Measurements from ENCODE around the gene SNUPN. TPM values are rescaled to one million over a fixed set of nuclear protein-coding genes. Genes with fewer than 3 reads are reported as not detected.

SNUPN gene
- total RNA-seq, result 15.9 and 22.7 TPM in 2 replicates

DNA sequence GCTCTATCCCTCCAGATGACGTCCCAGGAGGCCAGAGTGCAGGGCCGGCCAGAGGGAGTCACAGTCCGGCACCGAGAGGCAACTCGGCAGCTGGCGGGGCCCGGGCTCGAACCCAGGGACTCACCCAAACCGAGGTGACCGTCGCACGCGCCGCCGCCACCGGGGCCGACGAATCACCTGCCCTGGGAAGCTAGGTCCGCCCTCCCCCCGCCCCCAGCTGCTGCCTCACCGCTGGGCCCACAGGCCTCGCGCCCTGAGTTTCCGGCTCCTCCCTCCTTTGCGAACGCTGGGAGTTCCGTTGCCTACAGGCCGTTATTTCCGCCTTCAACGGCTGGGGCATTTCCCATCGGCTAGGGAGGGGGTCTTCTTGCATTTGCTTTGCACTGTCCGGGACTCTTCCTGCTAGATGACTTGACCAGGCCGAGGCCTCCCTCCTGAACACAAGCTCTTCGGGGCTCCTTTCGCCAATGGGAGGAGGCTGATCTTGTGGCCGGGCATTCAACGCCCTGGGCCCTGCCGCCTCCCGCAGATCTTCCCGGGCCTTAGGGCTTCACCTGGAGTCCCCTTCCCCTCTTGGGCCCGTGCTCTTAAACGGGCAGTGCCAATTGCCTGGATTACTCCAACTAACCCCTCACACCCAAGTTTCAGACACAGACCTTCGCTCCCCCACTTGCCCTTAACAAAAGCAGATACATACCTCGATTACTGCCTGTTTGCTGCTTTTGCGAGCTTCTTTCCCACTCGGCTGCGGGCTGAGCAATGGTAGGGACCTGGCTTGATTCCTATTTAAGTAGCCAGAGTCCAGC lies at the start of gene SNUPN:
Gene SNUPN, minus strand, starts transcription at position 184 of the 806 bp plus-strand sequence. CDS start 4,674 bp downstream, outside the sequence.
- no peak for DNase-seq (ENCODE audit: extremely low read depth, low read depth, low spot score)

DNA sequence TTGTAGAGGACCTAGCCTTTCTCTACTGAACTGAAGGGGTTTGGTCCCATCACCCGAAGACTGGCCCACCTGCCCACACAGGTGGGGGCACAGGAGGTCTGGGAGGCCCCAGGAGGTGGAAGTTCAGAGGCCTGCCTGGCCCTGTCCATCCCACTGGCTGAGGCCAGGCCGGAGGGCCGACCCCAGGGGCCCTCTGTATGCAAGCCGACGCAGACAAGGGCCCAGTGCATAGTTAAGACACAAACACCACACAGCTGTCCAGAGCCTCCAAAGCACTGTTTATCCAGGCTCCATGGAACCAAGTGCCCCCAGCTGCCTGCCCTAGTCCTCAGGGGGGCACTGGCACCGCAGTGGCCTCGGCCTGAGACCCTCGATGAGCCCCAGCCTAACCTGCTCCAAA lies 48.8 kb upstream of the SNUPN start:
- no peak for DNase-seq (ENCODE audit: extremely low read depth, low read depth, low spot score)

DNA sequence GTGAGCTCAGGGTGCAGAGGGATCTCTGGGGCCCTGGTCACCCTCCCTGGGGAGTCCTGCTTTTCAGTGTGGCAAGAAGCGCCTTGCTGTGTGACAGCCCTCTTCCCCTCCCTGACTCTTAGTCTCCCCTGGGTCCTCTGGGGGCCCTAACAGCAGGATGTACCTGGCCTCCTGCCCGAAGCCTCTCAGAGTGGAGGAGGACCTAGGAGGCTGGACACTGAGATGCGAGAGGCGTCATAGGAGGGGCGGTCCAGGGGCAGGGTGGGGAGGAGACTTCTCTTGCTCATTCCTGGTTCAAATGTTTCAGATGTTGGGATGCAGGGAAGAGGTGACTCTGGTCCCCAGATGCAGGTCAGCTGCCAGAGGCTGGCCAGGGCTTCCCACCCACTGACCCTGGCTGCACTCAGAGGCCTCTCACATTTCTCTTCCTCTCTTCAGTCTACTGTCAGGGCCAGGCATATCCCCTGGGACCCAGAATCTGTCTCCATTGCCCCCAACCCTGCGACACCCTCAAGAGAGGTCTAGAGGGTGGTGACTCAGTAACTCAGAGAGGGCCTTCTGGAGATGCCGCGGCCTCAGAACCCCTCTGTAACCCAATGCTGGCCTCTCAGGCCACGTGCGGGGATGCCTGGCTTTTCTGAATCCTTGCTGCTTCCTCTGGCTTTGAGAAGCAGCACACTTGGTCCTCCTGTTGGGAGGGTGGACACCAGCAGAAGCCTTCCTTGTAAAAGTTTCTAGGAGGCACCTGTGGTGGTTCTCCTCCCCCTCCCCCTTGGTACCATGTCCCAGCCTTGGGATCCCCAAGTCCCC lies 48.1 kb upstream of the SNUPN start:
- no peak for DNase-seq (ENCODE audit: extremely low read depth, low read depth, low spot score)

DNA sequence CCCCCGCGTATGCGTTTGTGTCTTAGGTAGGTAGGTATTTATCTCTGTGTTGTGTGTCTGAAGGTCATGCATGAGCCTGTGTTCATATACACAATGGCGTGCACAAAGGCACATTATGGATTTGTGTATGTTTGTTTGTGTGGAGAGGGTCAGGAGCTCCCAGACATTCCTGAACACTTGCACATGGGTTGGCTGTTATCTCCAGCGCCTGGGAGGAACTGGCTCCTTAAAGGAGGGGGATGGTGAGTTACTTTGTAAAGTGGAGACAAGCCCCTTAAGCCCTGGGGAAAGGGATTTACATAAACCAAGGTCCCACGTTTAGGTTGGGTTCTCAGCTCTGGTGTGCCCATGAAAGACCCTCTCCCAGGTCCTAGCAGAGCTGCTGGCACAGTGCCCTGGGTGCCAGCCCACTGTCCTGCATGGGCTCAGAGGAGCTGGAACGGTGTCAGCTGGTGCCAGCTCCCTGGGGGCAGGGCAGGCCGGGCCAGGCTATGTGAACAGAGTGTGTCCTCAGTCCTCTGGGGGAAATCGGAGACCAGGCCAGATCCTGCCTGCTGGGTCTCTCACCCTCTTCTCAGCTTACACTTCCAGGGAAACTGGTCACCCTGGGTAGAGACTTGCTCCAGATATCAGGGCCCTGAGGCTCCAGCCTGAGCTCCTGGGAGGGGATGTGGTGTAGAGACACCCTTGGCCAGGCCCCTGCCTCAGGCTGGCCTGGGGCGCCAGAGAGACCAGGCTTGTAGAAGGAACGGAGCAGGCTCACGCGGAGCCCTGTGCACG lies 47.3 kb upstream of the SNUPN start:
- DNase-seq (ENCODE audit: extremely low read depth, low read depth, low spot score), result no peak

DNA sequence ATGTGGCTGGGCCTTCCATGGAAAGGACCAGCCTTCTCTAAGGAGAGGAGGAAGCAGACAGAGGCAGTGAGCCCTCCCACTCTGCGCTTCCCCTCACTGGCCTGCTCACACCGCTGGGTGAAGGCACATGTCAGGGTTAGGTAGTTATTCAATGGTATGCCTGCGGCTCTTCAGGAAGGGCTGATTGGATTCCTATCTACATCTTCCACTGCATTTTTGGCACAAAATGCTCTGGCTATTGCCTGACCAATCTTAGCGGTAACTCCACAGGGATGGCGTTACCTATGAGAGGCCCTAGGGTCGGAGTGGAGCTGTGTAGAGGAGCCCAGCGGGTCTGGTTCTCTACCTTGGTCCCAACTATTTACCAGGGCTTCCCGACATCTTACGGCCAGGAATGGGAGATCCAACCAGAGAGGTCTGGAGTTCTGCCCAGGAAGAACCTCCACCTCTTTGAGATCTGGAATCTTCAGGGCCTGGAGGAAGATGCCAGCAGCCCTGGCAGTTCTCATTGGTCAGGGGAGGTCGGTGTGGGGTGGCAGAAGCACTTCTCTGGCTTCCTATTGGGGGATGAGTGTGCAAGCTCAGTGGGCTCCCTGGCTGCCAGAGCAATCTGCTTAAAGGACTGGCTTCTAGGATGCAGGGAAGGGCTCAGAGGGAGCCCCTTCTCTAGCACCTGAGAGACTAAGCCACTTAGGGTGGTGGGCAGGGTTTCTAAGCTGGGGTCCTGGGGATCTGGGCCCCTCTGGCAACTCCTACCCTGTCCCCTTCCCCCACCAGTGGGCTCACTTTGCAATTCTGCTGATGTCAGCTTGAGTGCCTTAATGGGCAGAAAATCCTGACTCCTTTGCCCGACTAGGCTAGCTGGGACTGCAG lies 46.4 kb upstream of the SNUPN start:
- no peak for DNase-seq (ENCODE audit: extremely low read depth, low read depth, low spot score)

DNA sequence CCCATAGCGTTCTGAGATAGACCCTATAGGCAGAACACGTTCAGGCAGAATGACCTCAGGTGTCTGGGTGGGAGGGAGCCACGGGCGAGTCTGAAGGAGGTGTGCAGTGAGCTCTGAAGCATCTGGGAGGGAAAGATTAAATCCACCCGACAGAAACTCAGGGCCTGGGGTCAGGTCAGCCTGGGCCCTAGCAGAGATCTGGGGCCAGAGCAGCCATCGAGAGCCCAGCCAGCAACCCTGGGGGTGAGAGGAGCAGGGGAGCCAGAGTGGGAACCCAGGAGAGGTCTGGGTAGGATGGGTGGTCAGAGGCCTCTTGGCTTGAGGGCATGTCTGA lies 44.3 kb upstream of the SNUPN start:
- DNase-seq (ENCODE audit: extremely low read depth, low read depth, low spot score), result no peak

DNA sequence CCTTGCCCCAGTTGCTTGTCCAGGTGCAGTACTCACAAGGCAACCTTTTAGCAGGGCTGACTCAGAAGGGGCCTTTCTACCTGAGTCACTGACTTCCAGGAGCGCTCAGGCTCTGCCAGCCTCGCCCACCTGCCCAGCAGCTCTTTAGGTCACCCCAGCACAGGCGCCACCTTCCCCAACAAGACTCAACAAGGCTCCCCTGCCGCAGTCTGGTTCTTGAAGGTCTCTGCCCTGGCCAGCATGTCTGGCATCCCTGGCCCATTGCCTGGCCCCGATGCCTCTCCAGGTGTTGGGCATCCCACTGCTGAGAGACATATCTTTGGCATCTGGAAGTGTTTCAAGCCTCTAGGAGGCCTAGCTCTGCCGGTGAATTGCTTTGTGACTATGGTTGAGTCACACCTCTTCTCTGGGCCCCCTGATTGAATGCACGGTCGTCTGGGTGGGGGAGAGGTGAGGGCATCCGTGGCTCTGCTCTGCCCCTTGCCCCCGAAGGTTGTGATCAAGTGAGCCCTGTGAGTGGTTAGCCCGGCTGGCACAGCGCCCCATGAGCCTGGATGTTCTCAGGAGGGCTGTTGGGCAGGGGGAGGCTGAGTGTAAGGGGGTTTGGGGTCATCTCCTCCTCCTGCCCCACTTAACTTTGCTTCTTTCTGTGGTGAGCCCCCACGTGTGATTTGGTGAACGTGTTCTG lies 43.8 kb upstream of the SNUPN start:
- no peak for DNase-seq (ENCODE audit: extremely low read depth, low read depth, low spot score)

DNA sequence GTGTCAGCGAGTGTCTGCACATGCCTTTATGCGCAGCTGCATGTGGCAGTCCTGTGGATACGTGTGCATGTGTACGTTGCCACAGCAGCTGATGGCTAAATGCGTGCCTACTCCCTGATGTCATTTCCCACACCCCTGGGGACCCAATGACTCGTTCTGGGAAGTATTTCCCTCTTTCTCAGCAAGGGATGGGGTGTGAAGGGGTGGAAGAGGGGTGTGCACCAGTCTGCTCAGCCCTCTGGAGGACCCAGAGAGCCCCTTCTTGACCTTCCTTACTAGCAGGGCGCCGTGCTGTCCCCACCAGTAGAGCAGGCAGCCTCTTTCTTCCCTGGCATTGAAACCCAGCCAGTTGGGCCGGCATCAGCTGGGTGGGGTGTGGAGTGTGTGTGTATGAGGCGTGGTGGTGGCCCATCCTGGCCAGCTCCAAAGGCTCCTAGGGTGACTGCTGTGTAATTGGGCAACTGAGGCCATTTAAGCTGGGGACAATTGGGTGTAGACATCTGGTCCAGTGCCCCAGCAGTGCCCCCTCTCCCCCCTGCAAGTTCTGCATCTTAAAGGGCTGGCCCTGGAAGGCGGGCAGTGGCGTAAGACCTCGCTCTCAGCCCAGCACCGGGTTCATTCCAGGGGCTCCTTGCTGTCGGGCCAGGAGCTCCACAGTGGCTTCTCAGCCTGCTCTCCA lies 41.4 kb upstream of the SNUPN start:
- DNase-seq (ENCODE audit: extremely low read depth, low read depth, low spot score), result peak; percentile 81

DNA sequence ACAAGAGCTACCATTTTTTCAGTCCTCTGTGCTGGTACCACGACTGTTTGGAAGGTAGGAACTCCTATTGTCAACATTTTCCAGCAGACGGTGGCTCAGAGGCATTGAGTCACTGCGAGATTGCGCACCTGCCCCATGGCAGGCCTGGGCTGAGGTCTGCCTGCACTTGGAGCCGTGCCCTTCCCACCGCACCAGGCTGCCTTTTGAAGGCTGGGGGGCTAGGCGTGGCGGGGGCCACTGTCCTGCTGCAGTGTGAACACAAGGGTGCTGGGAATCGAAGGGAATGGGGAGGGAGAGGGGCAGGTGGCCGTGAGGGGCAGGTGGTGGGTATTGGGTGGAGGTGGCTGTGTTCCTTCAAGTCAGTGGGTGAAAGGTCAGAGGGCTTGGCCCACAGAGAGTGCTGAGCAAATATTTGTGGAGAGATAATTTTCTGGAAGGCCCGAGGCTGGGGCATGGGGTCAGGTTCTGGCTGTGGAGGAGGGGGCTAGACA lies 38.5 kb upstream of the SNUPN start:
- DNase-seq (ENCODE audit: extremely low read depth, low read depth, low spot score), result no peak

DNA sequence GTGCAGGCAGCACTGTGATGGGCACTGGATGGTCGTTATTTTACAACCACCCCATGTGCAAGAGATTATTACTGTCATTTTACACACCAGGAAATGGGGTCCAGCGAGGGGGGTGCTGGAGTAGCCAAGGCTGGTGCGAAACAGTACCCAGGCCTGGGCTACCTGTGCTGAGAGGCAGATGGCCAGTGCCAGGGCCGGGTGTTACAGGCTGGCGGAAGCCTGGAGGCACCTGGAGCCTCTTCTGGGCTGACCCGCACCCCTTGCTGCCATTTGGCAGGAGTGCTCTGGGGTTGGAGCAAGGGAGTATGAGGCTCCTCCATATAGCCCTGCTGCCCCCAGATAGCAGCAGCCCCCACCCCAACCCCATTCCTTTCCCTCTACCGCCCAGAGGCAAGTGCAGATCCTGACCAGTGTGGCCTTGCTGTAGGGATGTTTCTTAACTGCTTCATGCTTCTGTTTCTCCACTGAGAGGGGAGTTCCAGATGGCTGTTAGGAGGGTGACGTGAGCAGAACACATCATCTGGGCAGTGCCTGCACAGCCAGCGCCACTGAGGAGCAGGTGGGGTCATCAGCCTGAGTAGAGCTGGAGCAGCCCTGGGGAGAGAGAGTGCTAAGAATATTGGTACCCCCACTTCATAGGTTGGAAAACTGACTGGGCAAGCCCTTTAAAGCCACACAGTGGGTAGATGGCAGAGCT lies 37.4 kb upstream of the SNUPN start:
- DNase-seq (ENCODE audit: extremely low read depth, low read depth, low spot score), result no peak

DNA sequence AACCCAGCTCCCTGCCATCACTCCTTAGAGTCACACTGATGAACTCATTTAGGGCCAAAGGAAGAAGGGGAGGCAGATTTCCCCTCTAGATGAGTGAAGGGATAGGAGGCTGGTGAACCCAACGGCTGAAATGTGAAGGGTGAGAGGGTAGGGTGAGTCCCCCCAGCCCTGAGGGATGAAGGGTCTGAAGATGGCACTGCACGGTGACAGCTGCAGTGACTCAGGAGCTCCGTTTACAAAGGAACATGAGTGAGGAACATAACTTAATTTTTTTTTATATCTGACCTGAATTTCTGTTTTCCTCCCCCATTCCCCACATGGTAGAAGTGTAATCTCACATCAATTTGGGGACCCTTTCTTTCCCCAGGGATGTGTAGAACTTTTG lies 36.2 kb upstream of the SNUPN start:
- DNase-seq (ENCODE audit: extremely low read depth, low read depth, low spot score), result no peak

DNA sequence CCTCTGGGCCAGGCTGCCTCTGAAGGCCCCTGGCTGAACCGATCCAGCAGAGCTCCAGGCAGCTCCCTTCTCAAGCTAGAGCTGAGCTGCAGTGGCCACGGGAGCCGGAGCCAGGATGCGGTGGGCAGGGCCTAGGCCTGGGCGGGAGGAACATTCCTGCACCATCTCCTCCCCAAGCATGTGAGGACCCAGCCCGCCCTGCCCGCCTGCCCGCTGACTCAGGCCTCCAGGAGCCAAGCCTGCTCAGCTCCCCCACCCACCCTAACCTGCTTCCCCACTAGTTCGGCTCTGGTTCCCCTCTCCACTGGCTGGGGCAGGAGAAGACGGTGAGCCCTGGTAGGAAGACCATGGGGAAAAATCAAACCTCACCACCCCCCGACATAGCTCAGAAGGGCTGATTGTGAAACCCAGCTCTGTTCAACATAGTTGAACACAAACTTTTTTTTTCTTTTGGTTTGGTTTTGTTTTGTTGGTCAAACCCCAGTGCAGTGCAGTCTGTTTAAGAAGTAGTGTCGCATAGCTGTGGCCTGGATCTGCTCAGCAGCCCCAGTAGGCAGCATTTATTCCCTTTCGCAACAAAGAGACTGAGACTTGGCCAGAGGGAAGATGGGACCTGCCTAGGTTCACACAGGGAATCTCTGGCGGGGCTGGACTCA lies 35.7 kb upstream of the SNUPN start:
- DNase-seq (ENCODE audit: extremely low read depth, low read depth, low spot score), result no peak

DNA sequence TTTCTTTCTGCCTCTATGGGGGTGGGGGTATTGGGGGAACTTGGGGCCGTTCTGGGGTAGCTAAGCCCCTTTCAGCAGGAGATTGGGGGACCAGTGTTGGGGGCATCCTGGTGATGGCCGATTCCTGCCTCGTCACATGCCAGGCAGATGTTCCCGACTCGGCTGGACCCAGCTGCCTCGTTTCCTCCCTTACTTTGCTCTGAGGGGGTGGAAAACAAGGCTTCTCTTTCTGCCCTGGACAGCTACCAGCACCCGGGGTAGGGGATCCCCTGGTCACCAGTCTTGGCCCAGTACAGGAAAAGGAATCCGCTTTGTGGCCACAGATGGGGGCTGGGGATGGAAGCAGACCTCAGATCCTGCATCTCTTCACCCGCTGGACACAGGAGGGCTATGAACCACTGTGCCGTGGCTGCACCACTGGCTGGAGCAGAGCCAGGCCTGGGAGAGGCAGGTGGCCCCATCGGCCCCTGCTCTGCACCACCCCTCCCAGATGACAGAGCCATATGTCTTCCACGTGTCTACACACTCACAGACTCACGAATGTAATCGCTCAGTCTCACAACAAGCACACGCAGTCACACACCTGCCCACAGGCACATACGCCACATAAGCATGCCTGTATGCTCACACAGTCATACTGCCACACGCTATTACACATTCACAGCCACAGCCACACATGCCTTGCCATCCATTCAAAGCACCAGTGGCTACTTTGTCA lies 34.6 kb upstream of the SNUPN start:
- no peak for DNase-seq (ENCODE audit: extremely low read depth, low read depth, low spot score)

DNA sequence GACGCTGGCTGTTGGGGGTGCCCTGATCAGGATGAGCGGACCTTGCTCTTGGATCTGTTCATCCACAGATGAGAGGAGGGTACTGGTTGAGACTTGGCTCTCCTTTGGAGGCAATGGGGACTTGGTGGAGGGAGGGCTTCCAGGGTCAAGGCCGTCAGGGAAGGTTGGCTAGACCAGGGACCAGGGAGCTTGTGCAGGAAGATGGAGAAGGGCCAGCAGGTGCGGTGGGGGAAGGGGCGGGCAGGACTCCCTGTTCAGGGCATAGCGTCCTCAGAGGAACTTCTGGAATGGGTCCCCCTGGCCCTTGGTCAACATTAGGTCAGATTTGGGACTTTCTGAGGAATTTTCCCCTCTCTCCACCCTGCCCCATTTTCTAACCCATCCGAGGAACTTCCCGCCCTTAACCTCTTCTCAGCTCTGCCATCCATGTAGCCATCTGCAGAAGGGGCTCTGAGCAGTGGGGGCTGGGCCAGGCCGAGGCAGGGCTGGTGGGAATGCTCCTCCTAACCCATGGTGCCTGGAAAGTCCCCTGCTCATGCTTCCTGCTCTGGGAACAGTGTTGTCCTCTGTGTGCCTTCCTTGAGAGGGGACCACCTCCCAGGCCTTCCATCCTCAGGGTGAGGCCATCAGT lies 33.7 kb upstream of the SNUPN start:
- no peak for DNase-seq (ENCODE audit: extremely low read depth, low read depth, low spot score)

DNA sequence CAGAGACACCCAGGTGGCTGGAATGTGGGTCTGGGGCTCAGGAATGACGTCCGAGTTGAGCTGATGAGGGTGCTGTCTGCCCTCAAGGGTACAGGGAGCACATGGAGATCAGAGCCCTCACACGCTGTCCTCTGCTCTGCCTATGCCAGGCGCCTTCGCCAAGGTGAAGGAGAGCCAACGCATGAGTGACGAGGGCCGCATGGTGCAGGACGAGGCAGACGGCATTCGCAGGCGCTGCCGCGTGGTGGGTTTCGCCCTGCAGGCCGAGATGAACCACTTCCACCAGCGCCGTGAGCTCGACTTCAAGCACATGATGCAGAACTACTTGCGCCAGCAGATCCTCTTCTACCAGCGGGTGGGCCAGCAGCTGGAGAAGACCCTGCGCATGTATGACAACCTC lies 31.3 kb upstream of the SNUPN start:
- DNase-seq (ENCODE audit: extremely low read depth, low read depth, low spot score), result no peak

DNA sequence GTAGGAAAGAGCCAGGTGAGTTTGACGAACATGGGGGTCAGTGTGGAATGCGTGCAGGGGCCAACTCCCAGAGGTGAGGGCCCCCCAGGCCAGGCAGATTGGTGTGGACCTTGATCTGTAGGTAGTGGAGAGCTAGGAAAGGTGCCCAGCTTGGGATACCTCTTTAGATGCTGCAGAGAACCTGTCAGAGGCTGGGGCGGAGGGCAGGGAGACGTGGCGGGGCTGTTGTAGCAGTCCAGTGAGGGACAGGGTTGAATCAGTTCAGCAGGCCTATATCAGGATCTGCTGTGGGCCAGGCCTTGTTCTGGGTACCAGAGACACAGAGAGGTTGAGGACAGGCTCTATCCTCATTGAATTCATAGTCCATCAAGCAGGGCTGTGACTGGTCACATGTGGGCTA lies 30.8 kb upstream of the SNUPN start:
- DNase-seq (ENCODE audit: extremely low read depth, low read depth, low spot score), result no peak

DNA sequence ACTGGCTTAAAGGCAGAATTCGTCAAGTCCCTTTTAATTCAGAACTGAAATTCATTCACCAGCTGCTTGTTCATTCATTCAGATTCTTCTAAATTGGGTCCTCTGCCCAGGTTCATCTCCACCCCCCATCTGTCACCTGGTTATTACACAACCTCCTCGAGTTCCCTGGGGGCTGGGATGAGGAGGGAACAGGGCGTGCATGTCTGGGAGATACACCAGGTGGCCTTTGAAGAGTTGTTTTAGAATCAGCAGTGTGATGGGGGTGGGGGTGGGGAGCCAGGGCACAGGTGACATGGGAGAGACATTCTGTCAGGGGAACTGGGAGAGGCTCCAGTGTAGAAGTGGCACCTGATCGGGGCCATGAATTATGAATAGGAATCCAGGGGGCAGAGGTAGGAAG lies 30.4 kb upstream of the SNUPN start:
- DNase-seq (ENCODE audit: extremely low read depth, low read depth, low spot score), result no peak
